Measurements from ENCODE around the gene LCTL.
"Not testable (repeated sequence)": the region's sequence is repeated elsewhere in the genome, so short reads cannot be mapped to it uniquely, and the experiment has no call there.

LCTL gene

DNA sequence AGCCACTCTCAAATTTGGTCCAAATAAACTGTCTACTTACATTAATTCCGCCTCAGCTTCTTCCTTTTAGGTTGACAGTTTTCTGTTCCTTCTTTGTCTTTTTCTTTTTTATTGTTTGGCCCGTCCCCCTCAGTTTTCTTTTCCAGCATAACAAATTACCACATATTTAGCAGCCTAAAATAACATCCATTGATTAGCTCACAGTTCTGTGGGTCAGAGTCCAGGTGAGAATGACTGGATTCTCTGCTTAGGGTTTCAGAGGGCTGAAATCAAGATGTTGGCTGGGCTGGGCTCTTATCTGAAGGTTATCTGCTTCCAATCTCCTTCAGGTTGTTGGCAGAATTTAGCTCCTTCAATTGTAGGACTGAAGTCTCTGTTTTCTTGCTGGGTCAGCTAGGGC lies 24.6 kb upstream of the LCTL start:
- DNase-seq, result no peak

GRCh38 chr15:66589429-66589828 lies 23.6 kb upstream of the LCTL start:
- DNase-seq, result not testable (repeated sequence)

DNA sequence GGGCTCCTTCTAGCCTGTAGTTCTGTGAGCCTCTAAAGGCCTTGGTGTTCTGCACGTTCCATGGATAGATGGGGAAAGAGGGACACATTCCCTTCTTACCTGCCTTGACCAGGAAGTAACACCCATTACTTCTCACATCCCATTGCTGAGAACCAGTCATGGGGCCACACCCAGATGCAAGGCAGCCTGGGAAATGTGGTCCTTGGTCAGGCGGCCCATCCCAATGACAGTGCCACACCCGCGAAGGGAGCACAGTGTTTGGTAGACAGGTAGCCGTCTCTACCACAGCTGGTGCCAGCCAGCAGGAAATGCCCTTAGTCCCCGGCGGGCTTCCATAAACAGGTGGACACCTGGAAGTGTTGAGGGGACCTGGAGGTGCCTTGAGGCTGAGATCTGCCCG lies 23.2 kb upstream of the LCTL start:
- no peak for DNase-seq

GRCh38 chr15:66588537-66588936 lies 22.7 kb upstream of the LCTL start:
- DNase-seq, result no peak

DNA sequence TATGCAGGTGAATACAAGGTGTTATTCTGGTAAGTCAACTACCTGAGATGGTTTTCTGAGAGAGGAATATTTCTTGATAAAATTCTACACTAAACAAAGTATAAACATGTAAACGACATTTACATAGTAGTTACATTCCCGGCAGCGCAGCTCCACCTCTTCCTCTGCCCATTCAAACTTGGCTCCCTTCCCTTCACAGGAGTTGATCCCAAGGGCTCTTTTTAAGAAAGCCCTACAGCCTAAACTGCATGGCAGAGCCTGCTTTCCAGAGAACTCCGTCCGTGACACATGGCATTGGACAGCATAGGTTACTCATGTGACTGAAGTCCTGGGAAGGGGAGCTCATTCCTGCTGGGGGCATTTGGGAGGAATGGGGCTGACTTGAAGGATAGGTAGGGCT lies 22.0 kb upstream of the LCTL start:
- DNase-seq, result peak; percentile 2

DNA sequence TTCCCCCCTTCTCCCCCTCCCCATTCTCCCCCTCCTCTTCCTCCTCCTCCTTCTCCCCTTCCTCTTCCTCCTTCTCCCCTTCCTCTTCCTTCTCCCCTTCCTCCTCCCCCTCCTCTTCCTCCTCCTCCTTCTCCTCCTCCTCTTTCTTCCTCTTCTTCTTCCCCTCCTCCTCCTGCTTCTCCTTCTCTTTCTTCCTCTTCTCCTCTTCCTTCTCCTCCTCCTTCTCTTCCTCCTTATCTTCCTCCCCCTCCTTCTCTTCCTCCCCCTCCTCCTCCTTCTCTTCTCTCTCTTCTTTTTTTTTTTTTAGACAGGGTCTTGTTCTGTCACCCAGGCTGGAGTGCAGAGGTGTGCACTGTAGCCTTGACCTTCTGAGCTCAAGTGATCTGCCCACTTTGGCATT lies 21.2 kb upstream of the LCTL start:
- no peak for DNase-seq

DNA sequence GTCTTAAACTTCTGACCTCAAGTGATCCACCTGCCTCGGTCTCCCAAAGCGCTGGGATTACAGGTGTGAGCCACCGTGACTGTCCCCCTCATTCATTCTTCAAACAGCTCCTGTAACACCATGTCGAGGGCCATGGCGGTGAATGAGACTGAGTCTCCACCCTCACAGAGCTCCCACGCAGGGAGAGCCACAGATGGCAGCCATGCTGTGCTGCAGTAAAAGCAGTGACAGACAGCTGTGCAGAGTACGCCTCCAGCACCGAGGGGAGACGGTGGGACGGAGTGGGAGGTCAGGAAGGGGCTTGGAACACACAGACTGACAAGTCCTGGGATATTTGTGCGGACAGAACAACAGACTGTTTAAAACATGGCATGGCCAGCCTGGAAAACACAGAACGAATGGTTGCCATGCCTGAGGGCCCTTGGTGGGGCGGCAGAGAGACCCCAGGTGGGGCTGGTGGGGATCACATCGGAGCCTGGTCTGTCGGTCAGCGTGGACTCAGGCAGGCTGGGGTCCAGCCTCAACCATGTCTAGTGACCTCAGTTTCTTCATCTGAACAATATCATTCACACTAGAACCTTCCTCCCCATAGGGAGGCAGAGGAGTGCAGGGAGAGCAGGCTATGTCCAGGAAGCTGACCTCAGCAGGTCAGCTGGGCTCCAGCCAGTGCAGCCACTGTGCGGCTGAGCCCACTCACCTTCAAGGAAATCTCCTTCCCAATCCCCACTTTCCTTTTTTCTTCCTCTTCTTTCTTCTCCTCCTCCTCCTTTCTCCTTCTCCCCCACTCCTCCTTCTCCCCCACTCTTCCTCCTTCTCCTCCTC lies 20.6 kb upstream of the LCTL start:
- no peak for DNase-seq

- DNase-seq, result no peak
Observed at GRCh38 chr15:66581972-66582537, 16.3 kb upstream of the LCTL start.

GRCh38 chr15:66580643-66581042 lies 14.8 kb upstream of the LCTL start:
- DNase-seq, result no peak

- no peak for DNase-seq
Observed at GRCh38 chr15:66578286-66578875, 12.6 kb upstream of the LCTL start.

- no peak for DNase-seq
Observed at GRCh38 chr15:66574596-66574950, 8.8 kb upstream of the LCTL start.

GRCh38 chr15:66573719-66574595 lies 8.2 kb upstream of the LCTL start:
- no peak for DNase-seq

DNA sequence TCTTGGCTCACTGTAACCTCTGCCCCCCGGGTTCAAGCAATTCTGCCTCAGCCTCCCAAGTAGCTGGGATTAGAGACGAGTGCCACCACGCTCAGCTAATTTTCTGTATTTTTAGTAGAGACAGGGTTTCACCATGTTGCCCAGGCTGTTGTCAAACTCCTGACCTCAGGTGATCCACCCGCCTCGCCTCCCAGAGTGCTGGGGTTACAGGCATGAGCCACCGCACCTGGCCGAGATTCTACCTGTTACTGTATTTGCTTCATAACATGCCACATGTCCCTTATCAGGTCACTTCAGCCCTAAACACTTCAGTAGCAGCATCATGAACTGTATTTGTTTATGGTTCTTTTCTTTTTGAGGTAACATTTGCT lies 7.5 kb upstream of the LCTL start:
- DNase-seq, result no peak

GRCh38 chr15:66572146-66572545 lies 6.3 kb upstream of the LCTL start:
- DNase-seq, result no peak

DNA sequence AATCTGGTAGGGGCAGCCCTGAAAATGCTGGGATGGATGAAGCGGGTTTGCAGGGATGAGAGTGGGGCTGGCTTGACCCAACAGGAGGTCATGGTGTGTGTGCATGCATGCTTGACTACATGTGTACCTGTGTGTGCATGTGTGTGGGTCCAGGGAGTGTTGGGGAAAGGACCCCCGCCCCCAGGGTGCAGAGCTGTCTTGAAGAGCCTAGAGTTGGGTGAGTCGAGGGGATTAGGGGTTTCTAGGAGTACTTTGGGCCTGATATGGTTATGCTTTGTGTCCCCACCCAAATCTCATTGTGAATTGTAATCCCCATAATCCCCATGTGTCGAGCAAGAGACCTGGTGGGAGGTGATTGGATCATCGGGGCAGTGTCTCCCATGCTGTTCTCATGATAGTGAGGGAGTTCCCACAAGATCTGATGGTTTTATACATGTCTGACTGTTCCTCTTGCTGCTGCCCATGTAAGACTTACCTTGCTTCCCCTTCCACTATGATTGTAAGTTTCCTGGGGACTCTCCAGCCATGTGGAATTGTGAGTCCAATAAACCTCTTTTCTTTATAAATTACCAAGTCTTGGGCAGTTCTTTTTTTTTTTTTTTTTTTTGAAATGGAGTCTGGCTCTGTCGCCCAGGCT lies 5.2 kb upstream of the LCTL start:
- DNase-seq, result no peak

GRCh38 chr15:66570327-66570726 lies 4.5 kb upstream of the LCTL start:
- DNase-seq, result no peak

DNA sequence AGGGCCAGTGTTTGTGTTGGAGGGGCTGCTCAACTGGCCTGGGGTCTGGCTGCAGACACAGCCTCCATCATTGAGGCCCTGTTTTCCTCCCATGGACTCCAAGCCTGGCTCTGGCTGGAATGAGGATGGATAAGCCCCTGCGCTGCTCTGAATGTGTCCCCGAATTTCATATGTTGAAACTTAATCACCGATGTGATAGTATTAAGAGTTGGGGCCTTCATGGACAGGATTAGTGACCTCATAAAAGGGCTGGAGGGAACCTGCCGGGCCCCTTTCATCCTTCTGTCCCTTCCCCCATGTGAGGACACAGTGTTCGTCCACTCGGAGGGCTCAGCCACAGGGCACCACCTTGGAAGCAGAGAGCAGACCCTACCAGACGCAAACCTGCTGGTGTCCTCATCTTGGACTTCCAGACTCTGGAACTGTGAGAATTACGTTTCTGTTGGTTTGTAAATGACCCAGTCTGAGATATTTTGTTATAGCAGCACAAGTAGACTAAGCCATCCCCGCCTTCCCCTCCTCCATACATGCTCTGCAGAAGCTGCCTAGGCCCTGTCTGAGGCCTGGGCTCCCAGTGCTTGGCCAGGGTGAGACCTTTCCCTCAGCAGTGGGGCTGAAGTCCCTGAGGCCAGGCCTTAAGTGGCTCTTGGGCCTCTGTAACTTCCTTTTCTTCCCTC lies 3.8 kb upstream of the LCTL start:
- no peak for DNase-seq

GRCh38 chr15:66567897-66568296 lies 2.1 kb upstream of the LCTL start:
- DNase-seq, result no peak

DNA sequence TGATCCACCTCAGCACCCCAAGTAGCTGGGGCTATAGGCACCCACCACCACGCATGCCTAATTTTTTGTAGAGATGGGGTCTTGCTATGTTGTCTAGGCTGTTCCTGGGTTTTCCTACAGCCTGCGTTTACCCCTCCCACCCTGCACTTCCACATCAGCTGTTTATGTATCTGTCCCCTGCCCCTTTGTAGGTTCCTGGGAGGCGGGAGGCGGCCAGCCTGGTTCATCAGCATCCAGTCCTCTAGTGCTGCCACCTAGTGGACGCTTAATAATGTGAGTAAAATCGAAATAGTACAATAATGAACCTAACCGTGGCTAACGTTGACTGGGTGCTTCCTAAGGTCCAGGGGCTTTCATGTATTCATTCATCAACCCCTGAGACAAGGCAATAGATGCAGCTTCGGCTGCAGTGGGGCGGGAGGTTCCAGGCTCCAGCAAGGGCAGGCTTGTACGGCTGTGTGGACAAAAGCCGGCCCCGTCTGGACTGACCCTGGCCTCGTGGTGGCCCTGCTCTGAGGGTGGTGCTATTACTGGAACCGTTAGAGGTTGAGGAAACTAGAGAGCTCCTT lies 1.2 kb upstream of the LCTL start:
- peak; percentile 12 for DNase-seq

- DNase-seq, result no peak
Observed at GRCh38 chr15:66565141-66565641, 607 bp downstream of the LCTL start.

DNA sequence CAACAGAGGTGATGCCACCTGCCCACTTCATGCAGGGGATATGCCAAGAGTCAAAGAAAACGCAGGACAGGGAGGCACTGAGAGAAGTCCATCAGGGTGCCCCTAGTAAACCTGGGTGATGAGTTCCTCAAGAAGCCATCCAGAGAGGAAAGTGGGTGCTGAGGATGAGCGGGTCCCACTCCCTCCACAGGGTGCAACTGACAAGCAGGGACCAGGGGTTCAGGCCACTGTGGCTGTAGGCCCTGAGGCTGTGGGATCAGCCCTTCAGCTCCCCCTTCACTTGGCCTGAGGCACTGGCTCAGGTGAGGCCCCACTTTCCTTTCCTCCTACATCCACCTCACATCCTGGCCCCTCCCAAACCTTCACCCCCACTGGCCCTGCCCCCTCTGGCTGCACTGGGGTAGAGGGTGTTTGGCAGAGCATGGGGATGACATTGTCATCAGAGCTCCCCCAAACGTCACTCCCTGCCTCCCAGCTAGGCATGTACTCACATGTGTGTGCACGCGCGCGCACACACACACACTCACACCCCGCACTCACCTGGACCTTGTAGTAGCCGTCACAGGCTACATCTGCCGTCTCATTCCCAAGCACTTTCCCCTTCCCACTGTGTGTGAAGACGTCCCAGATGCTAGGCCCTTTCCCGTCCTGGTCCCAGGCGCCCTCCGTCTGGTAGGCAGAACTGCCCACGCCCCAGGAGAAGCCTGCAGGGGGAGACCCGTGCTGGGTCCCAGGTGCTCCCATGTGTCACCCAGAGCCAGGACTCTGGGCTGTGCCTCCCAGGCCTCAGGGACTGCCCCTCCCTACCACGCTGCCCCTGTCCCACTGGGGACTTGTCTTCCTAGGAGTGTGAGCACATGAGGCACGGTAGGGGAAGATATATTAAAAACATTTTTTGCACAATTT lies 1.4 kb downstream of the LCTL start:
- no peak for DNase-seq
